Hepatocyte (in vitro differentiated cells): ENCODE results near the gene LCMT1. TPM values are rescaled to one million over a fixed set of nuclear protein-coding genes. Genes with fewer than 3 reads are reported as not detected.

Experiments used
- DNase-seq: peaks from one replicate; pipeline ENCODE4 v3.0.0-alpha.2; 2016; ENCODE audit warnings: low spot score
- H2AFZ ChIP-seq: fragments of 200-600 bp; sonication (generic); 2 replicates; pipeline ENCODE4 v1.6.0; 2016; ENCODE audit warnings: antibody characterized with exemption, mild to moderate bottlenecking
- H3K27ac ChIP-seq: fragments of 200-600 bp; sonication (generic); 2 replicates; pipeline ENCODE4 v1.5.1; 2016; ENCODE audit warnings: mild to moderate bottlenecking
- H3K27me3 ChIP-seq: fragments of 200-600 bp; sonication (generic); 2 replicates; pipeline ENCODE4 v1.6.1; 2016
- H3K36me3 ChIP-seq: fragments of 200-600 bp; sonication (generic); replicated peaks from 2 replicates; pipeline ENCODE4 v1.5.1; 2016; ENCODE audit warnings: low read depth; ENCODE audit not compliant: insufficient read depth
- H3K4me1 ChIP-seq: fragments of 200-600 bp; sonication (generic); 2 replicates; pipeline ENCODE4 v1.5.1; 2016; ENCODE audit warnings: mild to moderate bottlenecking, moderate library complexity; ENCODE audit not compliant: insufficient read depth
- H3K4me2 ChIP-seq: fragments of 200-600 bp; sonication (generic); 2 replicates; pipeline ENCODE4 v1.6.0; 2016
- H3K4me3 ChIP-seq: fragments of 200-600 bp; sonication (generic); 2 replicates; pipeline ENCODE4 v1.5.1; 2016; ENCODE audit warnings: mild to moderate bottlenecking
- H3K79me2 ChIP-seq: fragments of 200-600 bp; sonication (generic); 2 replicates; pipeline ENCODE4 v1.6.0; 2017; ENCODE audit warnings: mild to moderate bottlenecking
- H3K9me2 ChIP-seq: fragments of 200-600 bp; sonication (generic); replicated peaks from 2 replicates; pipeline ENCODE4 v1.6.0; 2017; ENCODE audit warnings: mild to moderate bottlenecking; ENCODE audit not compliant: insufficient read depth
- H3K9me3 ChIP-seq: fragments of 200-600 bp; sonication (generic); 2 replicates; pipeline ENCODE4 v1.5.1; 2016; ENCODE audit warnings: low read depth, mild to moderate bottlenecking
- H4K20me1 ChIP-seq: fragments of 200-600 bp; sonication (generic); 2 replicates; pipeline ENCODE4 v1.6.0; 2016; ENCODE audit warnings: mild to moderate bottlenecking; ENCODE audit not compliant: insufficient read depth, poor library complexity, severe bottlenecking
- EZH2 ChIP-seq: fragments of 200-600 bp; sonication (generic); IDR thresholded peaks from 2 replicates; pipeline ENCODE4 v1.6.1; 2016; ENCODE audit warnings: antibody characterized with exemption, mild to moderate bottlenecking, borderline replicate concordance
- EZH2phosphoT487 ChIP-seq: fragments of 200-600 bp; sonication (generic); IDR thresholded peaks from one replicate; pipeline ENCODE4 v1.6.1; 2018; ENCODE audit warnings: antibody characterized with exemption, mild to moderate bottlenecking, low read depth, moderate library complexity; ENCODE audit not compliant: unreplicated experiment, severe bottlenecking
- WGBS: methylation state at CpG from one replicate; pipeline ENCODE4 v1.1.6; 2016; ENCODE audit warnings: low lambda C conversion rate; ENCODE audit errors: missing lambda C conversion rate; 5-methylcytosine and 5-hydroxymethylcytosine counted together
- polyA plus RNA-seq: library from polyadenylated mRNA; unstranded; fragments of >200 nt; fragmentation: Nextera tagmentation; extraction: Ambion mirVana; gene quantifications from 2 replicates; pipeline ENCODE4 v1.2.1, GENCODE V29; 2016
- total RNA-seq: library from RNA; depleted of rRNA; stranded (reverse); fragments of >200 nt; gene quantifications from 2 replicates; pipeline ENCODE4 v1.2.3, GENCODE V29; 2014
- TF ChIP-seq, protein P1 (sequence below): fragments of 200-600 bp; sonication (generic); IDR thresholded peaks from 2 replicates; pipeline ENCODE4 v1.5.1; 2016; ENCODE audit warnings: antibody characterized with exemption, mild to moderate bottlenecking; ENCODE audit not compliant: poor library complexity

The LCMT1 gene
- total and polyA plus RNA-seq, 2 experiments from 2014 or later: 33.0 to 47.7 TPM

DNA sequence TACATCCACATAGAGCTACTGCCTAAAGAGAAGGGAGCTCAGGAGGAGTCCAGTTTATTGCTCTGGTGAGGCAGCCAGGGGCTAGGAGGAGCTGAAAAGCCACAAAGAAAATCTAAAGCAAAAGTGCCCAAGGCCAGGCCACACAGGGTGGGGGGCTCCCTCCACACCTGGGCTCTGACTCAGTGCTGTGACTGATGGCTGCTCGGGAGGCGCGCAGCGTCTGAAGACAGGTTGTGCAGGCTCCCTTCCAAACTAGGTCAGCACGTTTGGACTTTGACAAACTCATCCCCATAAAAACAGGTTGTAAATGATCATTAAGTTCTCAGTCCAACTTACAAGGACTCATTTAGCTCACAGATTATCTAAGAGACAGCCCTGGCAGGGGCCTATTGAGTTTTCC, 22.2 kb upstream of the LCMT1 start:
- Histone ChIP-seq H3K79me2 (no peaks in the 10 kb centered on the region), H3K27me3 (peaks cover 10% of the 10 kb centered on the region), H3K4me1 (peaks cover 16% of the 10 kb centered on the region), H2AFZ (no peak overlapping the region), H3K9me2 (no peaks in the 10 kb centered on the region), H3K4me3 (no peak overlapping the region), H3K9me3 (no peaks in the 10 kb centered on the region), H3K4me2 (peak overlapping the region; percentile 40), H4K20me1 (no peaks in the 10 kb centered on the region), H3K36me3 (no peaks in the 10 kb centered on the region), H3K27ac (peak overlapping the region; percentile 89)
- TF ChIP-seq, protein P1, sequence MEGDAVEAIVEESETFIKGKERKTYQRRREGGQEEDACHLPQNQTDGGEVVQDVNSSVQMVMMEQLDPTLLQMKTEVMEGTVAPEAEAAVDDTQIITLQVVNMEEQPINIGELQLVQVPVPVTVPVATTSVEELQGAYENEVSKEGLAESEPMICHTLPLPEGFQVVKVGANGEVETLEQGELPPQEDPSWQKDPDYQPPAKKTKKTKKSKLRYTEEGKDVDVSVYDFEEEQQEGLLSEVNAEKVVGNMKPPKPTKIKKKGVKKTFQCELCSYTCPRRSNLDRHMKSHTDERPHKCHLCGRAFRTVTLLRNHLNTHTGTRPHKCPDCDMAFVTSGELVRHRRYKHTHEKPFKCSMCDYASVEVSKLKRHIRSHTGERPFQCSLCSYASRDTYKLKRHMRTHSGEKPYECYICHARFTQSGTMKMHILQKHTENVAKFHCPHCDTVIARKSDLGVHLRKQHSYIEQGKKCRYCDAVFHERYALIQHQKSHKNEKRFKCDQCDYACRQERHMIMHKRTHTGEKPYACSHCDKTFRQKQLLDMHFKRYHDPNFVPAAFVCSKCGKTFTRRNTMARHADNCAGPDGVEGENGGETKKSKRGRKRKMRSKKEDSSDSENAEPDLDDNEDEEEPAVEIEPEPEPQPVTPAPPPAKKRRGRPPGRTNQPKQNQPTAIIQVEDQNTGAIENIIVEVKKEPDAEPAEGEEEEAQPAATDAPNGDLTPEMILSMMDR: no peak
- no peak for TF ChIP-seq EZH2phosphoT487
- no peak for TF ChIP-seq EZH2
- 50% methylated on average over 5 of the region's 5 CpGs for WGBS
- DNase-seq: peak; percentile 79

DNA sequence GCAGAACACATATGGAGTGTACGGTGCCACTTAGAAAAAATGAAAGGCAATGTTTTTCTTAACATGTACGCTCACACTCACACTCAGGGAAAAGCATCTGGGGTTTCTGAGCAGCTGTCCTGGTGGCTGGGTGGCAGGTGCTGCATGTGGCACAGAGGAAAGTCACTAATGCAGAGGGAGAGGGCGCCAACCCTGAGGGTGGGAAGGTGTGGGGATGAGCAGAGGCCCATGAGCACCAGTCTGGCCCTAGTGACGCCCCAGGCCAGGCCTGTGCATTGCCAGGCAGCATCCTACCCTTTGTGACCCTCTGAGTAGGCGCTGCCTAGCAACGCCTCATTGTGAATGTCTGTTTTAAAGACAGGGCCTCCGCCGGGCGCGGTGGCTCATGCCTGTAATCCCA, 19.1 kb upstream of the LCMT1 start:
- Histone ChIP-seq H2AFZ (no peak overlapping the region), H3K4me1 (peaks cover 16% of the 10 kb centered on the region), H3K4me3 (no peak overlapping the region), H3K36me3 (no peaks in the 10 kb centered on the region), H3K9me3 (no peaks in the 10 kb centered on the region), H4K20me1 (no peaks in the 10 kb centered on the region), H3K27ac (no peak overlapping the region), H3K9me2 (no peaks in the 10 kb centered on the region), H3K27me3 (peaks cover 27% of the 10 kb centered on the region), H3K79me2 (no peaks in the 10 kb centered on the region), H3K4me2 (no peak overlapping the region)
- 93% methylated on average over 10 of the region's 10 CpGs for WGBS
- TF ChIP-seq, protein P1: no peak
- no peak for TF ChIP-seq EZH2phosphoT487
- no peak for TF ChIP-seq EZH2
- DNase-seq: no peak

DNA sequence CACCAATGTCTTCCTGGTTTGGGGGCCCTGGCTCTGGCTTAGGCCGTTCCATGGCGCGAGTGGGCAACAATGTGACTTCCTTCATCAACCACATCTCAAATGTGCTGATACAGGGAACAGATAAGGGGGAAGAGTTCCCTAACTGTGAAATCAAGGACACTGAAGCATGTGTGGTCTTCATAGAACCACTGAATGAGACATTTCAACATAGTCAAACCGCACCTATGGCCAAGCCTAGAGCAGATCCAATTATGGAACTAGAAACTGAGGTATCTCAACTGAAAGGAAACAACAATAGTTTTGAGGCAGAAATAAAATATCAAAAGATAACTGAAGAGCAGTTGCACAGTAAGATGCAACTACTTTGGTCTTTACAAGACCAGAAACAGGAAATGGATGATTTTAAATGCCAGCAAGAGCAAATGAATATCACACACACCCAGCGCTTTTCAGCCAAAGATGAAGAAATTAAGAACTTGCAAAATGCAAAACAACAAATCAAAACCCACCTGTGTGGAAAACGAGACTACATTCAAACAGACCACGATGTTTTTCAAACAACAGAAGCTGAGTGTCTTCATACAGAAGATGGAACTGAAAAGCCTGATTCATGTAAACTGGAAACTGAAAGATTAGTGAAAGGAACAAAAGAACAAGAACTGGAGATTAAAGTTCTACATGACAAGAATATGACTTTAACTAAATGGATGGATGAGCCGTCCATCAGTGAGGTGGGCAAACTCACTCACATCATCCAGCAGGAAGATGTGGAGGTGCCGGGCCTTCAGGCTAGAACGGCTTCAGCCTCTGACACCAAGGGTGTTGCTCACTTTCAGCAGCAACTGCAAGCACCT, 18.1 kb upstream of the LCMT1 start:
- Histone ChIP-seq H4K20me1 (no peaks in the 10 kb centered on the region), H3K4me2 (no peak overlapping the region), H3K36me3 (no peaks in the 10 kb centered on the region), H2AFZ (no peak overlapping the region), H3K27me3 (peaks cover 27% of the 10 kb centered on the region), H3K4me3 (no peak overlapping the region), H3K4me1 (peaks cover 13% of the 10 kb centered on the region), H3K9me2 (no peaks in the 10 kb centered on the region), H3K9me3 (no peaks in the 10 kb centered on the region), H3K27ac (no peak overlapping the region), H3K79me2 (no peaks in the 10 kb centered on the region)
- TF ChIP-seq EZH2 (no peak), EZH2phosphoT487 (no peak)
- TF ChIP-seq, protein P1: no peak
- no peak for DNase-seq
- 90% methylated on average over 10 of the region's 10 CpGs for WGBS
